HepG2 (cell line): ENCODE results near the gene C1orf115.

Source experiments
- CBFB ChIP-seq: sonication (generic); formaldehyde crosslinking; IDR thresholded peaks from 2 replicates; pipeline ENCODE4 v1.4.0; 2020; ENCODE audit warnings: missing genetic modification reagents
- CTCF ChIP-seq: sonication (generic); formaldehyde crosslinking; IDR thresholded peaks from 2 replicates; pipeline ENCODE4 v1.5.0; 2020; ENCODE audit warnings: mild to moderate bottlenecking, missing genetic modification reagents, moderate library complexity
- ETV5 ChIP-seq: IDR thresholded peaks from 2 replicates; pipeline ENCODE4 v1.6.1; 2018; ENCODE audit warnings: missing biosample characterization, missing genetic modification reagents, inconsistent platforms, borderline replicate concordance
- HDAC6 ChIP-seq: fragments of 200-600 bp; sonication (generic); IDR thresholded peaks from 2 replicates; pipeline ENCODE4 v1.7.0; 2017; ENCODE audit warnings: mild to moderate bottlenecking, antibody characterized with exemption, low read length, low read depth
- JUN ChIP-seq: sonication (generic); formaldehyde crosslinking; IDR thresholded peaks from 2 replicates; pipeline ENCODE4 v1.4.0; 2020; ENCODE audit warnings: mild to moderate bottlenecking, missing genetic modification reagents
- KDM5A ChIP-seq: fragments of 200-600 bp; sonication (generic); IDR thresholded peaks from 2 replicates; pipeline ENCODE4 v1.7.0; 2018; ENCODE audit warnings: antibody characterized with exemption, mild to moderate bottlenecking, low read length, borderline replicate concordance
- POLR2A ChIP-seq, 2 experiments: IDR thresholded peaks; 2 replicates each; pipeline ENCODE4 v1.6.1; 2011; ENCODE audit warnings: low read depth in 2 of 2, low read length in 2 of 2, mild to moderate bottlenecking in 1 of 2, moderate library complexity in 1 of 2; ENCODE audit not compliant: insufficient read depth in 1 of 2
- TARDBP ChIP-seq: sonication (generic); formaldehyde crosslinking; IDR thresholded peaks from 2 replicates; pipeline ENCODE4 v1.8.0; 2022; ENCODE audit warnings: mild to moderate bottlenecking, missing genetic modification reagents
- ZNF251 ChIP-seq: sonication (generic); formaldehyde crosslinking; IDR thresholded peaks from 2 replicates; pipeline ENCODE4 v1.9.0; 2021; ENCODE audit warnings: mild to moderate bottlenecking, missing genetic modification reagents
- ZNF34 ChIP-seq: sonication (generic); formaldehyde crosslinking; IDR thresholded peaks from 2 replicates; pipeline ENCODE4 v1.4.0; 2020; ENCODE audit warnings: mild to moderate bottlenecking, missing genetic modification reagents, borderline replicate concordance
- TF ChIP-seq, protein P1 (sequence below): sonication (generic); formaldehyde crosslinking; IDR thresholded peaks from 2 replicates; pipeline ENCODE4 v1.5.0; 2020; ENCODE audit warnings: missing genetic modification reagents

- TF ChIP-seq POLR2A (IDR thresholded peaks at IDR 0.05; ENCODE audit: insufficient read depth in 1 of 2, low read depth in 2 of 2, low read length in 2 of 2) (no peak), CBFB (no peak), CTCF (CRISPR knock-in tag) (no peak), HDAC6 (no peak), ETV5 (no peak), ZNF34 (no peak), ZNF251 (CRISPR knock-in tag) (no peak), TARDBP (CRISPR knock-in tag) (no peak), KDM5A (no peak), JUN (CRISPR knock-in tag) (no peak)
- TF ChIP-seq, protein P1, sequence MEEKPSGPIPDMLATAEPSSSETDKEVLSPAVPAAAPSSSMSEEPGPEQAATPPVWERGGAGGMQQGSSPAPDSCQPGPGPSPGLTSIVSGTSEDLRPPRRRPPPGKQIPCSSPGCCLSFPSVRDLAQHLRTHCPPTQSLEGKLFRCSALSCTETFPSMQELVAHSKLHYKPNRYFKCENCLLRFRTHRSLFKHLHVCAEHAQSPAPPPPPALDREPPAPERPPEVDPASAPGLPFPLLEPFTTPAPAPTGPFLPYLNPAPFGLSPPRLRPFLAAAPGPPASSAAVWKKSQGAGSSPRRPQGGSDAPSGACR = no peak
These were observed 16.2 kb upstream of the C1orf115 start for GRCh38 chr1:220673921-220674320.
